Stimulated activated naive CD4-positive, alpha-beta T cell treated with Interleukin-2 at 50 U/mL for 16 hours (primary cell): Measurements from ENCODE around the gene ANXA1.

ENCODE experiments used
- DNase-seq: peaks from one replicate; lab custom pipeline; 2025; lab: John Stamatoyannopoulos, UW

ANXA1 gene

GRCh38 chr9:73210886-73211666 is 59.4 kb downstream of the ANXA1 start:
- no peak for DNase-seq

- DNase-seq, result no peak
These were observed 61.6 kb downstream of the ANXA1 start for GRCh38 chr9:73213300-73213699.

GRCh38 chr9:73215249-73215648 is 63.6 kb downstream of the ANXA1 start:
- DNase-seq, result no peak

GRCh38 chr9:73216100-73216499 is 64.4 kb downstream of the ANXA1 start:
- no peak for DNase-seq
